ENCODE results near the gene LIPC.
"Not testable (repeated sequence)": the region's sequence is repeated elsewhere in the genome, so short reads cannot be mapped to it uniquely, and the experiment has no call there.

LIPC gene

GRCh38 chr15:58598829-58599210 lies 167.0 kb downstream of the LIPC start:
- no peak for DNase-seq
- Mint-ChIP-seq H3K27me3 (no peaks in the 10 kb centered on the region), H3K36me3 (ENCODE audit: low read depth) (peaks cover 69% of the 10 kb centered on the region), H3K4me1 (ENCODE audit: low read depth) (peaks cover 13% of the 10 kb centered on the region), H3K4me3 (no peak overlapping the region), H3K9me3 (no peaks in the 10 kb centered on the region), H3K27ac (no peak overlapping the region)

GRCh38 chr15:58602823-58603222 lies 171.0 kb downstream of the LIPC start:
- Mint-ChIP-seq H3K27me3 (no peaks in the 10 kb centered on the region), H3K27ac (no peak overlapping the region), H3K4me1 (ENCODE audit: low read depth) (peaks cover 11% of the 10 kb centered on the region), H3K36me3 (ENCODE audit: low read depth) (peaks cover 67% of the 10 kb centered on the region), H3K9me3 (no peaks in the 10 kb centered on the region), H3K4me3 (no peak overlapping the region)
- DNase-seq: no peak

- not testable (repeated sequence) for H3K27ac Mint-ChIP-seq
These were observed 172.1 kb downstream of the LIPC start for GRCh38 chr15:58603927-58604326.

GRCh38 chr15:58604455-58604923 lies 172.7 kb downstream of the LIPC start:
- Mint-ChIP-seq H3K27ac (no peak overlapping the region), H3K4me3 (no peak overlapping the region), H3K9me3 (no peaks in the 10 kb centered on the region), H3K4me1 (ENCODE audit: low read depth) (peaks cover 25% of the 10 kb centered on the region), H3K36me3 (ENCODE audit: low read depth) (peaks cover 72% of the 10 kb centered on the region), H3K27me3 (no peaks in the 10 kb centered on the region)
- no peak for DNase-seq

More at GRCh38 chr15:58603927-58604326, 172.1 kb downstream of the LIPC start:
- DNase-seq, H3K4me3 Mint-ChIP-seq, H3K9me3 Mint-ChIP-seq, H3K27me3 Mint-ChIP-seq: not testable (repeated sequence)
- peaks cover 21% of the 10 kb centered on the region for H3K4me1 Mint-ChIP-seq (ENCODE audit: low read depth)
- peaks cover 70% of the 10 kb centered on the region for H3K36me3 Mint-ChIP-seq (ENCODE audit: low read depth)

- H3K27ac Mint-ChIP-seq: no peak overlapping the region
- H3K36me3 Mint-ChIP-seq (ENCODE audit: low read depth): peaks cover 83% of the 10 kb centered on the region
- peaks cover 25% of the 10 kb centered on the region for H3K4me1 Mint-ChIP-seq (ENCODE audit: low read depth)
- DNase-seq: no peak
- H3K9me3 Mint-ChIP-seq: no peaks in the 10 kb centered on the region
- no peak overlapping the region for H3K4me3 Mint-ChIP-seq
- no peaks in the 10 kb centered on the region for H3K27me3 Mint-ChIP-seq
These were observed 174.2 kb downstream of the LIPC start for GRCh38 chr15:58605931-58606530.

DNA sequence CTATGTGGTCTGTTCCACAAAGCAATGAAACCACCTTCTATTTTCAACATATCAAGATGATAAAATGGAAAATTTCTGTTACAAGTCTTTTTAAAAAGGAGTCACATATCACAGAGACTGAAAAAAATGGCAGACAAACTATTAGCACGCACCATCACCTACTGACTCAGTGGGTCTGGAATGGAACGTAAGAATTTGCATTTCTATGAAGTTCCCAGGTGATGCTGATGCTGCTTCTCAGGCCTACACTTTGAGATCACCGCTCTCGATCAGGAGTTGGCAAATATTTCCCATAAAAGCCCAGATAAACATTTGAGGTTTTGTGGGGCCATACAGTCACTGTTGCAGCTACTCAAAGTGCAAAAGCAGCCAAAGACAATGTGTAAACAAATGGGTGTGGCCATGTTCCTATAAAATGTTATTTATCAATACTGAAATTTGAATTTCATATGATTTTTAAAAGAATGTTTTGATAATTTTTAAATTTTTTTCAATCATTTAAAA lies 174.8 kb downstream of the LIPC start:
- H3K4me3 Mint-ChIP-seq: no peak overlapping the region
- H3K9me3 Mint-ChIP-seq: no peaks in the 10 kb centered on the region
- H3K4me1 Mint-ChIP-seq (ENCODE audit: low read depth): peaks cover 25% of the 10 kb centered on the region
- no peak for DNase-seq
- H3K27me3 Mint-ChIP-seq: no peaks in the 10 kb centered on the region
- H3K36me3 Mint-ChIP-seq (ENCODE audit: low read depth): peaks cover 81% of the 10 kb centered on the region
- no peak overlapping the region for H3K27ac Mint-ChIP-seq

DNA sequence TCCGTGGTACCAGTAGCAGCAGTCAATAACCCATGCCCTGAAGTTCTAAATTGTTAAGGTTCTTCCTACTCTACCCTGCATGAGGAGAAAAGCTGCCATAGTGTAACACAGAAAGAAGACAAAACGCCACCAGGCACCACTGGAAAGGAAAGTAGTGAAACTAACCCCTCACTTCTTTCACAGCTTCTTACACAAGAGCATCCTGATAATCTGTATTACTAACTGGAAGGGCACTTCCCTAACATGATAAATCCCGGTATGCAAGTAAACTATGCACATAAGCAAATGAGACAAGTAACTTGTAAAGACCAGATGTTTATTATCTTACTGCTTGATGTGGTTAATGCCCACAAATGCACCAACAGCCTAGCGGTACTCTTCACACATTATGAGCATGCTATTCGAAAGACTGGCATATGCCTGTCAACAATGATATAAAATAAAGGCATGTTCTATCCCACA lies 176.4 kb downstream of the LIPC start:
- H3K4me3 Mint-ChIP-seq: no peak overlapping the region
- no peaks in the 10 kb centered on the region for H3K27me3 Mint-ChIP-seq
- peak overlapping the region; percentile 38 for H3K27ac Mint-ChIP-seq
- DNase-seq: no peak
- H3K9me3 Mint-ChIP-seq: no peaks in the 10 kb centered on the region
- peaks cover 81% of the 10 kb centered on the region for H3K36me3 Mint-ChIP-seq (ENCODE audit: low read depth)
- H3K4me1 Mint-ChIP-seq (ENCODE audit: low read depth): peaks cover 31% of the 10 kb centered on the region

DNA sequence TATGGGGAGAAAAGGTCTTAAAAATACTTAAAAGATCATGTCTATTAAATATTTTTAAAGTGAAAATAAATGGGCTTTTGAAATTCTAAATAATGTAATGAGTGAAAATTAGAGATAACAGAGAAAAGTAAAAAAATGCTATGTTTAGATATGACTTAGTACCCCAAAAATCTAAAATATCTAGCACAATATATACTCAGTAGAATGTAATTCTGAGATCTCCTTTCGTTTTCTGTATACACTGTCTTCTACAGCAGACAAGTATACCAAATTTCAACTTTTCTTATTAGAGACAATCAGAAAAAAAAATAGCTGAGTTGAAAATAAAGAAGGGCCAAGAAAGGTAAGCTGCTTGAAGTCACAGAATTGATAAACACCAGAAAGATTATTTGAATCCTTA lies 176.9 kb downstream of the LIPC start:
- Mint-ChIP-seq H3K4me3 (no peak overlapping the region), H3K4me1 (ENCODE audit: low read depth) (peaks cover 32% of the 10 kb centered on the region), H3K27ac (no peak overlapping the region), H3K27me3 (no peaks in the 10 kb centered on the region), H3K9me3 (peaks cover 2% of the 10 kb centered on the region), H3K36me3 (ENCODE audit: low read depth) (peaks cover 81% of the 10 kb centered on the region)
- no peak for DNase-seq

DNA sequence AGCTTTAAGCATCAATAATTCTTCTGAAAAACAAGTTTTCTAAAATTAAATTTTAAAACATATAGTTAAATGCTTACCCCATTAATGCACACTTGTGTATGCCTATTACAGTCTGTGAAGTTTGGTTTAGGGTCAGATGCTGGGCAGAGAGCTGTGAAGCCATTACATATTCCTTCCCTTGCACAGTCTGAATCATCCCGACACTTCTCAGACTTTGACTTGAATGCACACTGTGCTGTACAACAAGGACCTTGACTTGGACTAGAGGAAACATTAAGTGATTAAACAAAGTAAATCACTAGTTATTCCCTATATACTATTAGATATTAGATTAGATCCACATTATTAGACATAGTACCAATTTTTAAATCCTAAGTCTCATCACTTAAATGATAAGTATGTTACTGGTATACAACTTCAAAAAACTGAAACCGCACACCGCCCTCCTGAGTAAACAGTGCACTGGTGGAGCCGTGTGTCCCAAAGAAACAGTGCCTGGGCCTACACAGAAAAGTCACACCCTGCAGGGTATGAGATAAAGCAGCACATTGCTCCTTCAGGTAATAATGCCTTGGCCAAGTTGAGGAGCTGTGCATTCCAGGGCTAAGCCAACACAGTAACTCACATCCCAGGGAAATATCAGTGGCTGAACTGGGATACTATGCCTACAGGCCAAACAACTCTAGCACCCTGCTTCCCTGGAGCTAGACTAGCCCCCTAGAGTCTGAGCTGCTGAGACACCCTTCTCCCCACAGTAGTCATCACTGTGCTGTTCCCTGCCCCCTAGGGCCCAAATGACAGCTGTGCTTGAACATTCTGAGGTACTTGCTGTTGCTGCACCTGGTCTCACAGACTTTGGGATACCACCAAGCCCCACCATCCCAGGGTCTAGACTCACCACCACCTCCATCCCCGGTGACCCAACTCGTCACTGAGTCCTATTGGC lies 180.2 kb downstream of the LIPC start:
- Mint-ChIP-seq H3K4me3 (no peak overlapping the region), H3K4me1 (ENCODE audit: low read depth) (peaks cover 35% of the 10 kb centered on the region), H3K27me3 (no peaks in the 10 kb centered on the region), H3K9me3 (peaks cover 21% of the 10 kb centered on the region), H3K36me3 (ENCODE audit: low read depth) (peaks cover 86% of the 10 kb centered on the region), H3K27ac (no peak overlapping the region)
- DNase-seq: no peak

DNA sequence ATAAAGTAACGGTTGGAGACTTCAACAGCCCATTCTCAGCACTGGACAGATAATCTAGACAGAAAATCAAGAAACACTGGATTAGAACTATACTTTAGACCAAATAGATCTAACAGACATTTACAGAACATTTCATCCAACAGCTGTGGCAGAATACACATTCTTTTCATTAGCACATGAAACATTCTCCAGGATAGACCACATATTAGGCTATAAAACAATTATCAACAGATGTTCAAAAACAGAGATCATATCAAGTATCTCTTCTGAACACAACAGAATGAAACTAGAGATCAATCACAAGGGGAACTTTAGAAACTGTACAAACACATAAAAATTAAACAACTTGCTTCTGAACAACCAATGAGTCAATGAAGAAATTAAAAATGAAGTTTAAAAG lies 184.4 kb downstream of the LIPC start:
- Mint-ChIP-seq H3K27me3 (no peaks in the 10 kb centered on the region), H3K4me1 (ENCODE audit: low read depth) (peaks cover 24% of the 10 kb centered on the region), H3K27ac (no peak overlapping the region), H3K9me3 (peaks cover 30% of the 10 kb centered on the region), H3K36me3 (ENCODE audit: low read depth) (peaks cover 84% of the 10 kb centered on the region), H3K4me3 (no peak overlapping the region)
- DNase-seq: no peak
